NT2/D1 (cell line): ENCODE data around the gene STARD3.

Experiments used
- YY1 ChIP-seq: IDR thresholded peaks from 2 replicates; pipeline ENCODE4 v1.6.1; 2011; ENCODE audit not compliant: insufficient read length, insufficient read depth
- ZNF274 ChIP-seq: IDR thresholded peaks from 2 replicates; pipeline ENCODE4 v1.6.1; 2011; ENCODE audit warnings: mild to moderate bottlenecking, low read depth, low read length

GRCh38 chr17:39653316-39653661, 16.3 kb downstream of the STARD3 start:
- TF ChIP-seq YY1 (no peak), ZNF274 (no peak)
